ENCODE measurements around the gene SIGLEC6. TPM values are rescaled to one million over a fixed set of nuclear protein-coding genes. Genes with fewer than 3 reads are reported as not detected.

SIGLEC6 gene
- polyA plus RNA-seq, 4 donors: 0.09 to 0.76 TPM; not detected in 2

DNA sequence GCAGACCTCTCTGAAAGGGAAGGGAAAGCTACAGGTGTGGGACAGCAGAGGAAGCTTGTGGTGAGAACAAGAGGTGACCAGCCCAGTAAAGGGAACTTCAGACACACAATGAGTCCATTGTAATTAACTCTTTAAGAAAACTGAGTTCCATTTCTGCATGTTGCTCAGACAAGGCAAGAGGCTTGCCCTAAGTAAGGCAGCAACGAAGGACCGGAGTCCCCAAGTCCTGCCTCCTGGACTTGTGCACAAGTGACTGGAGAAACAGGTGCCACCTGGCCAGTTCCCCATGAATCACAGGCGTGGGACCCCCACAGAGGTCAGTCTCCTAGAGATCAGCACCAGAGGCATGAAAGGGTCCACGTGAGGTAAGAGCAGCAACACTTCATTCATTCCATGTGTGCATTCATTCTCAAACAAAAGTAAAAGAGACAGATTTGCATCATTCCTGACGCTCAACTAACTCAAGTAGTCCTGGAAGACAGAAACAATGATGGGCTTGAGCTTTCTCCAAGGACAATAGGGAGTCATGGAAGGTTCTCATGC, 14.7 kb upstream of the SIGLEC6 start:
- Histone ChIP-seq H3K4me3 (ENCODE audit: low read depth in 1 of 3, low read length in 3 of 3) (no peak overlapping the region), H3K36me3 (ENCODE audit: control insufficient read depth in 3 of 3, insufficient read depth in 2 of 3, low read depth in 1 of 3, low read length in 3 of 3) (no peaks in the 10 kb centered on the region), H3K4me1 (ENCODE audit: control insufficient read depth in 3 of 3, insufficient read depth in 2 of 3, low read depth in 1 of 3, low read length in 2 of 3) (no peaks in the 10 kb centered on the region), H3K27ac (ENCODE audit: low read depth in 1 of 3, low read length in 2 of 3) (no peak overlapping the region), H3K27me3 (ENCODE audit: control insufficient read depth in 3 of 3, insufficient read depth in 3 of 3, low read length in 3 of 3) (no peaks in the 10 kb centered on the region), H3K9me3 (ENCODE audit: control insufficient read depth in 2 of 2, insufficient read depth in 1 of 2, low read depth in 1 of 2, low read length in 1 of 2) (no peaks in the 10 kb centered on the region)
- WGBS, 3 donors: 57 to 65% (median 63%) methylated on average over 5 of the region's 5 CpGs
- FAIRE-seq: no peak
- DNase-seq: no peak

GRCh38 chr19:51544038-51544437, 12.6 kb upstream of the SIGLEC6 start:
- FAIRE-seq: no peak
- 69 to 82% (median 81%) methylated on average over 6 of the region's 6 CpGs for WGBS, 3 donors
- no peak for DNase-seq
- Histone ChIP-seq H3K4me3 (ENCODE audit: low read depth in 1 of 3, low read length in 3 of 3) (no peak overlapping the region), H3K9me3 (ENCODE audit: control insufficient read depth in 2 of 2, insufficient read depth in 1 of 2, low read depth in 1 of 2, low read length in 1 of 2) (no peaks in the 10 kb centered on the region), H3K27me3 (ENCODE audit: control insufficient read depth in 3 of 3, insufficient read depth in 3 of 3, low read length in 3 of 3) (no peaks in the 10 kb centered on the region), H3K36me3 (ENCODE audit: control insufficient read depth in 3 of 3, insufficient read depth in 2 of 3, low read depth in 1 of 3, low read length in 3 of 3) (no peaks in the 10 kb centered on the region), H3K27ac (ENCODE audit: low read depth in 1 of 3, low read length in 2 of 3) (no peak overlapping the region), H3K4me1 (ENCODE audit: control insufficient read depth in 3 of 3, insufficient read depth in 2 of 3, low read depth in 1 of 3, low read length in 2 of 3) (no peaks in the 10 kb centered on the region)

GRCh38 chr19:51542699-51543098, 11.2 kb upstream of the SIGLEC6 start:
- 65 to 70% (median 69%) methylated on average over 5 of the region's 5 CpGs for WGBS, 3 donors
- H3K27me3 ChIP-seq (ENCODE audit: control insufficient read depth in 3 of 3, insufficient read depth in 3 of 3, low read length in 3 of 3): no peaks in the 10 kb centered on the region
- FAIRE-seq (no peak), DNase-seq (no peak)
- H3K4me3 ChIP-seq (ENCODE audit: low read depth in 1 of 3, low read length in 3 of 3): no peak overlapping the region
- H3K9me3 ChIP-seq (ENCODE audit: control insufficient read depth in 2 of 2, insufficient read depth in 1 of 2, low read depth in 1 of 2, low read length in 1 of 2): no peaks in the 10 kb centered on the region
- no peaks in the 10 kb centered on the region for H3K36me3 ChIP-seq (ENCODE audit: control insufficient read depth in 3 of 3, insufficient read depth in 2 of 3, low read depth in 1 of 3, low read length in 3 of 3)
- H3K27ac ChIP-seq (ENCODE audit: low read depth in 1 of 3, low read length in 2 of 3): no peak overlapping the region
- H3K4me1 ChIP-seq (ENCODE audit: control insufficient read depth in 3 of 3, insufficient read depth in 2 of 3, low read depth in 1 of 3, low read length in 2 of 3): no peaks in the 10 kb centered on the region

DNA sequence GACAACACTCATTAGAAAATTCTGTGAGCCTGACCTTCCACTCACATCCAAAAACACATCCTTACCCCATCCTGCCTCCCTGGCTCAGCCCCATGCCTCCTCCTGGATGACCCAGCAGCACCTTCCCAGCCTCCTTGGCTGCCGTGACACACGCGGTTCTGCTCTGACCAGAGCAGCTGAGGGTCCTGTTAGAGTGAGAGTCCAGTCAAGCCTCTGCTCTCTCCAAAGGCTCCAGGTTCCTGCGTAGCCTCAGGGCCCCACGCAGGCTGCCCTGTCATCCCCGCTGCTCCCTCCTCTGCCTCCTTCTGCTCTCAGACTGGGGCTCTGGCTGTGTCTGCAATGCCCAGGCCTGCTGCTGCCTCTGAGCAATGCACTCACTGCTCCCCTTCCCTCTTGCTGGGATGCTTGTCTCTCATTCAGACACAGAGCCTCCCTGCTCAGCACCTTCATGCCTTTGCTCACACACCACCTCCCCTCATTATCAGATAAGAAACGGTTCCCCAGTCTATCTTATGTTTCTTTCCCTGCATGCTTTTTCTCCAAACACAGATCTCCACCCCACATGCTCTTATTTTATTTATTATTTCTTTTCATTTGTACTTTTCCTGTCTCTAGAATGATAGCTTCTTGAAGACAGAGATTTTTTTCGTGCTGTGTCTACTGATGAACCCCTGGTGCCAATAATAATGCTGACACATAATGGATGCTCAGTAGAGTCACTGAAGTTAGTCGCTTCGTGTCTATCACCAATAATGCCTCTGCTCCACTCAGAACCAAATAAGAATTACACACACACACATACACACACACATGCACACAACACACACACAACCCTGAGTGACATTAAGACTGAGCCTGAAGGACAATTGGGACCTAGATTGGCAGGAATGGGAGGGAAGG, 10.2 kb upstream of the SIGLEC6 start:
- FAIRE-seq (no peak), DNase-seq (no peak)
- Histone ChIP-seq H3K9me3 (ENCODE audit: control insufficient read depth in 2 of 2, insufficient read depth in 1 of 2, low read depth in 1 of 2, low read length in 1 of 2) (no peaks in the 10 kb centered on the region), H3K4me3 (ENCODE audit: low read depth in 1 of 3, low read length in 3 of 3) (no peak overlapping the region), H3K27ac (ENCODE audit: low read depth in 1 of 3, low read length in 2 of 3) (no peak overlapping the region), H3K36me3 (ENCODE audit: control insufficient read depth in 3 of 3, insufficient read depth in 2 of 3, low read depth in 1 of 3, low read length in 3 of 3) (no peaks in the 10 kb centered on the region), H3K27me3 (ENCODE audit: control insufficient read depth in 3 of 3, insufficient read depth in 3 of 3, low read length in 3 of 3) (no peaks in the 10 kb centered on the region), H3K4me1 (ENCODE audit: control insufficient read depth in 3 of 3, insufficient read depth in 2 of 3, low read depth in 1 of 3, low read length in 2 of 3) (no peaks in the 10 kb centered on the region)
- WGBS, 3 donors: 58 to 63% (median 59%) methylated on average over 10 of the region's 10 CpGs

- FAIRE-seq: no peak
- DNase-seq: no peak
- Histone ChIP-seq H3K36me3 (ENCODE audit: control insufficient read depth in 3 of 3, insufficient read depth in 2 of 3, low read depth in 1 of 3, low read length in 3 of 3) (no peaks in the 10 kb centered on the region), H3K27me3 (ENCODE audit: control insufficient read depth in 3 of 3, insufficient read depth in 3 of 3, low read length in 3 of 3) (no peaks in the 10 kb centered on the region), H3K9me3 (ENCODE audit: control insufficient read depth in 2 of 2, insufficient read depth in 1 of 2, low read depth in 1 of 2, low read length in 1 of 2) (no peaks in the 10 kb centered on the region), H3K4me3 (ENCODE audit: low read depth in 1 of 3, low read length in 3 of 3) (no peak overlapping the region), H3K27ac (ENCODE audit: low read depth in 1 of 3, low read length in 2 of 3) (no peak overlapping the region), H3K4me1 (ENCODE audit: control insufficient read depth in 3 of 3, insufficient read depth in 2 of 3, low read depth in 1 of 3, low read length in 2 of 3) (no peaks in the 10 kb centered on the region)
- WGBS, 3 donors: 83 to 92% (median 92%) methylated on average over 4 of the region's 4 CpGs
Observed at GRCh38 chr19:51539821-51540366, 8.4 kb upstream of the SIGLEC6 start.

- Histone ChIP-seq H3K27ac (ENCODE audit: low read depth in 1 of 3, low read length in 2 of 3) (no peak overlapping the region), H3K36me3 (ENCODE audit: control insufficient read depth in 3 of 3, insufficient read depth in 2 of 3, low read depth in 1 of 3, low read length in 3 of 3) (no peaks in the 10 kb centered on the region), H3K9me3 (ENCODE audit: control insufficient read depth in 2 of 2, insufficient read depth in 1 of 2, low read depth in 1 of 2, low read length in 1 of 2) (no peaks in the 10 kb centered on the region), H3K4me3 (ENCODE audit: low read depth in 1 of 3, low read length in 3 of 3) (no peak overlapping the region), H3K4me1 (ENCODE audit: control insufficient read depth in 3 of 3, insufficient read depth in 2 of 3, low read depth in 1 of 3, low read length in 2 of 3) (no peaks in the 10 kb centered on the region), H3K27me3 (ENCODE audit: control insufficient read depth in 3 of 3, insufficient read depth in 3 of 3, low read length in 3 of 3) (peaks cover 0 to 9% (median 3%) of the 10 kb centered on the region in 3 donors)
- FAIRE-seq: no peak
- 79 to 86% (median 82%) methylated on average over 1 of the region's 1 CpG for WGBS, 3 donors
- no peak for DNase-seq
Observed at GRCh38 chr19:51535535-51535934, 4.1 kb upstream of the SIGLEC6 start.

GRCh38 chr19:51530616-51531015, 854 bp downstream of the SIGLEC6 start:
- Histone ChIP-seq H3K27ac (ENCODE audit: low read depth in 1 of 3, low read length in 2 of 3) (no peak overlapping the region), H3K9me3 (ENCODE audit: control insufficient read depth in 2 of 2, insufficient read depth in 1 of 2, low read depth in 1 of 2, low read length in 1 of 2) (no peaks in the 10 kb centered on the region), H3K4me1 (ENCODE audit: control insufficient read depth in 3 of 3, insufficient read depth in 2 of 3, low read depth in 1 of 3, low read length in 2 of 3) (no peaks in the 10 kb centered on the region), H3K36me3 (ENCODE audit: control insufficient read depth in 3 of 3, insufficient read depth in 2 of 3, low read depth in 1 of 3, low read length in 3 of 3) (no peaks in the 10 kb centered on the region), H3K27me3 (ENCODE audit: control insufficient read depth in 3 of 3, insufficient read depth in 3 of 3, low read length in 3 of 3) (peaks cover 0 to 9% (median 3%) of the 10 kb centered on the region in 3 donors), H3K4me3 (ENCODE audit: low read depth in 1 of 3, low read length in 3 of 3) (no peak overlapping the region)
- FAIRE-seq: no peak
- WGBS, 3 donors: 72 to 88% (median 88%) methylated on average over 8 of the region's 8 CpGs
- no peak for DNase-seq

- no peak for DNase-seq
- 61 to 82% (median 71%) methylated on average over 2 of the region's 2 CpGs for WGBS, 3 donors
- H3K4me1 ChIP-seq (ENCODE audit: control insufficient read depth in 3 of 3, insufficient read depth in 2 of 3, low read depth in 1 of 3, low read length in 2 of 3): no peaks in the 10 kb centered on the region
Observed at GRCh38 chr19:51529301-51529700, 2.2 kb downstream of the SIGLEC6 start.

More at GRCh38 chr19:51529301-51529700, 2.2 kb downstream of the SIGLEC6 start:
- Histone ChIP-seq H3K27ac (ENCODE audit: low read depth in 1 of 3, low read length in 2 of 3) (no peak overlapping the region), H3K9me3 (ENCODE audit: control insufficient read depth in 2 of 2, insufficient read depth in 1 of 2, low read depth in 1 of 2, low read length in 1 of 2) (no peaks in the 10 kb centered on the region), H3K4me3 (ENCODE audit: low read depth in 1 of 3, low read length in 3 of 3) (no peak overlapping the region), H3K36me3 (ENCODE audit: control insufficient read depth in 3 of 3, insufficient read depth in 2 of 3, low read depth in 1 of 3, low read length in 3 of 3) (no peaks in the 10 kb centered on the region), H3K27me3 (ENCODE audit: control insufficient read depth in 3 of 3, insufficient read depth in 3 of 3, low read length in 3 of 3) (peaks cover 0 to 9% (median 3%) of the 10 kb centered on the region in 3 donors)
- FAIRE-seq: no peak
